GM12891 (cell line): ENCODE measurements around the gene SNAPC1.

Experiments
- POLR2A ChIP-seq: IDR thresholded peaks from 2 replicates; pipeline ENCODE4 v1.6.1; 2011; ENCODE audit warnings: low read depth, low read length, control low read depth
- POLR2AphosphoS5 ChIP-seq: IDR thresholded peaks from 2 replicates; pipeline ENCODE4 v1.6.1; 2011; ENCODE audit warnings: low read depth, low read length, control low read depth
- TAF1 ChIP-seq: IDR thresholded peaks from 2 replicates; pipeline ENCODE4 v1.6.1; 2011; ENCODE audit warnings: low read depth, low read length, control low read depth

GRCh38 chr14:61803755-61804154 lies 41.5 kb downstream of the SNAPC1 start:
- TF ChIP-seq POLR2A (no peak), POLR2AphosphoS5 (no peak), TAF1 (no peak)
